Loucy (cell line): ENCODE measurements around the gene ABLIM2.

Experiments used
- H2AFZ ChIP-seq: fragments of 200-600 bp; sonication (generic); 2 replicates; pipeline ENCODE4 v1.6.0; 2016; ENCODE audit warnings: antibody characterized with exemption, mild to moderate bottlenecking, low read length, moderate library complexity
- H3F3A ChIP-seq: fragments of 200-600 bp; 2 replicates; pipeline ENCODE4 v1.6.0; 2016; ENCODE audit warnings: antibody characterized with exemption, low read depth, mild to moderate bottlenecking
- H3K27me3 ChIP-seq: fragments of 200-600 bp; sonication (generic); 2 replicates; pipeline ENCODE4 v1.6.1; 2014; ENCODE audit warnings: low read length, mild to moderate bottlenecking; ENCODE audit not compliant: insufficient read depth, poor library complexity, severe bottlenecking
- H3K36me3 ChIP-seq: fragments of 200-600 bp; sonication (generic); 2 replicates; pipeline ENCODE4 v1.6.1; 2016; ENCODE audit warnings: low read length; ENCODE audit not compliant: insufficient read depth
- H3K4me1 ChIP-seq: fragments of 200-600 bp; sonication (generic); 2 replicates; pipeline ENCODE4 v1.5.1; 2014; ENCODE audit warnings: low read length, mild to moderate bottlenecking; ENCODE audit not compliant: insufficient read depth, poor library complexity, severe bottlenecking
- H3K4me2 ChIP-seq: fragments of 200-600 bp; sonication (generic); 2 replicates; pipeline ENCODE4 v1.6.0; 2014; ENCODE audit warnings: antibody characterized with exemption, low read length, low read depth, mild to moderate bottlenecking; ENCODE audit not compliant: poor library complexity, severe bottlenecking
- H3K4me3 ChIP-seq: fragments of 200-600 bp; sonication (generic); 2 replicates; pipeline ENCODE4 v1.5.1; 2014; ENCODE audit warnings: low read length, mild to moderate bottlenecking, mixed read lengths; ENCODE audit not compliant: poor library complexity, severe bottlenecking
- H3K79me2 ChIP-seq: fragments of 200-600 bp; sonication (generic); 2 replicates; pipeline ENCODE4 v1.6.1; 2014; ENCODE audit warnings: low read length; ENCODE audit not compliant: insufficient read depth
- H3K9ac ChIP-seq: fragments of 200-600 bp; sonication (generic); 2 replicates; pipeline ENCODE4 v1.6.0; 2014; ENCODE audit warnings: mild to moderate bottlenecking, low read depth, low read length, moderate library complexity; ENCODE audit not compliant: poor library complexity, severe bottlenecking
- H3K9me2 ChIP-seq: fragments of 200-600 bp; sonication (generic); replicated peaks from 2 replicates; pipeline ENCODE4 v1.6.1; 2016; ENCODE audit warnings: low read depth, low read length, mixed read lengths
- H3K9me3 ChIP-seq: fragments of 200-600 bp; sonication (generic); 2 replicates; pipeline ENCODE4 v1.6.1; 2014; ENCODE audit warnings: mild to moderate bottlenecking, antibody characterized with exemption, low read length, low read depth; ENCODE audit not compliant: insufficient read depth
- H4K20me1 ChIP-seq: fragments of 200-600 bp; sonication (generic); 2 replicates; pipeline ENCODE4 v1.6.0; 2014; ENCODE audit warnings: antibody characterized with exemption, low read length, mild to moderate bottlenecking; ENCODE audit not compliant: insufficient read depth, poor library complexity, severe bottlenecking
- CTCF ChIP-seq: fragments of 200-600 bp; sonication (generic); conservative IDR thresholded peaks from 2 replicates; pipeline ENCODE4 v1.5.1; 2014; ENCODE audit warnings: mild to moderate bottlenecking, antibody characterized with exemption, low read length
- EZH2phosphoT487 ChIP-seq: fragments of 200-600 bp; IDR thresholded peaks from 2 replicates; pipeline ENCODE4 v1.6.1; 2018; ENCODE audit warnings: antibody characterized with exemption, mild to moderate bottlenecking, moderate library complexity, borderline replicate concordance

The ABLIM2 gene

GRCh38 chr4:8198206-8198905, 39.7 kb upstream of the ABLIM2 start:
- Histone ChIP-seq H3K9me3 (no peaks in the 10 kb centered on the region), H3K79me2 (peaks cover 42% of the 10 kb centered on the region), H2AFZ (peak overlapping the region; percentile 32; the same call in 1 of the 2 replicates), H3K36me3 (no peaks in the 10 kb centered on the region), H3K4me1 (peaks cover 53% of the 10 kb centered on the region), H3K4me3 (peak overlapping the region; percentile 88), H3K27me3 (no peaks in the 10 kb centered on the region), H4K20me1 (peaks cover 5% of the 10 kb centered on the region), H3K9ac (peak overlapping the region; percentile 92), H3K9me2 (no peaks in the 10 kb centered on the region), H3K4me2 (peak overlapping the region; percentile 98), H3F3A (no peaks in the 10 kb centered on the region)
- TF ChIP-seq CTCF (no peak), EZH2phosphoT487 (no peak)

DNA sequence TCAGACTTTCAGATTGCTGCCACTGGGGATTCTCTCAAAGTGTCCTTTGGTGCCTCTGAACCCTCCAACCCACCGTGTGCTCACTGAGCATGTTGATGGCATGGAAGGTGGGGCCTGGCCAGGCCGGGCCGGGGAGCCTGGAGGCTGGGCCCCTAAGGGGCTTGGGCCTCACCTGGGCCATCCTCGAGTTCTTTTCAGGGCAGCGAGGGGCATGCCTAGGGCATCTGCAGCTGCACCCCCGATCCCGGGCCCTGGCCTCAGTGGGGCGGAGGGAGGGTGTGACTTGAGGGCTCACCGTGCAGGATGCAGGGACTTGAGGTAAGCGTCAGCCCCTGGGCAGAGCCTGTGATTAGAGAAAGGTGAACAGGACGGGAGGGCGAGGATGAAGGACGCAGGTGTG, 38.9 kb upstream of the ABLIM2 start:
- Histone ChIP-seq H4K20me1 (peaks cover 5% of the 10 kb centered on the region), H3K9me3 (no peaks in the 10 kb centered on the region), H3K4me2 (no peak overlapping the region), H3K79me2 (peaks cover 34% of the 10 kb centered on the region), H2AFZ (no peak overlapping the region), H3K4me1 (peaks cover 51% of the 10 kb centered on the region), H3K4me3 (no peak overlapping the region), H3K9ac (no peak overlapping the region), H3F3A (no peaks in the 10 kb centered on the region), H3K36me3 (no peaks in the 10 kb centered on the region), H3K9me2 (no peaks in the 10 kb centered on the region), H3K27me3 (no peaks in the 10 kb centered on the region)
- TF ChIP-seq CTCF (no peak), EZH2phosphoT487 (no peak)

DNA sequence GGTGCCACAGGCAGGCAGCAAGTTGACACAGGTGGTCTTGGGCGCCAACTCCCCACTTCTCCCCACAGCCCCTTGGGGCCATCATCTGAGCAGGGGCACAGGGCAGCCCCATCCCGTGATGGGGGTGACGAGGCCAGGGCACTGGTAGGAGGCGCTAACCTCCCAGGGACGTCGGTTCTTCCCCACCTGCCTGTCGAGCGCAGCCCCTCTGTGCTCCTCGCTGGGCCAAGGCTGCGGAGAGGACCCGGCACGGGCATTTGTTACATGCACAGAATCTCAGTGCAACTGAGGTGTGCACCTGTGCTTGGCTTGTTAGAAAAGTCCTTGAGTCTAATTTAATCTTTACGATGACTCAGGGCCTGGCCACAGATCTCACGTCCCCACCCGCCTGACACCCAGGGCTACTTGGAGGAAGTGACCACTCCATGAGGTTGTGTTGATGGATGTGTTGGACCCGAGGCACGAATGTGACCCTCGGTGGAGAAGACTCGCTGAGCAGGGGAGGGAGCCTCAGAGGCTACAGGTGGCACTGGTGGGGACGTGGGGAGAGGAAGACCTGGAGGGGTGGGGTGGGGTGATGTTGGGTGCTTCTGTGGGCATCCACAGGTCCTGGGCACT, 37.3 kb upstream of the ABLIM2 start:
- TF ChIP-seq EZH2phosphoT487 (no peak), CTCF (no peak)
- Histone ChIP-seq H3K27me3 (no peaks in the 10 kb centered on the region), H4K20me1 (no peaks in the 10 kb centered on the region), H3K9me3 (no peaks in the 10 kb centered on the region), H3K36me3 (no peaks in the 10 kb centered on the region), H3F3A (no peaks in the 10 kb centered on the region), H3K4me2 (no peak overlapping the region), H3K4me1 (peaks cover 38% of the 10 kb centered on the region), H3K79me2 (peaks cover 18% of the 10 kb centered on the region), H3K9ac (no peak overlapping the region), H3K4me3 (no peak overlapping the region), H3K9me2 (no peaks in the 10 kb centered on the region), H2AFZ (no peak overlapping the region)
